Mesenchymal stem cell (in vitro differentiated cells and primary cell): Measurements from ENCODE around the gene NID1.

ENCODE experiments used
- DNase-seq: peaks from one replicate; pipeline ENCODE4 v3.0.0-alpha.2; 2013
- H2AFZ ChIP-seq: one replicate; pipeline ENCODE4 v1.6.1; 2013; ENCODE audit warnings: low read depth, mild to moderate bottlenecking, control low read depth, inconsistent platforms, low read length, moderate library complexity
- H2AK5ac ChIP-seq: 2 replicates; pipeline ENCODE4 v1.6.1; 2013; ENCODE audit warnings: low read length, moderate library complexity, mild to moderate bottlenecking, inconsistent platforms; ENCODE audit not compliant: severe bottlenecking
- H2BK120ac ChIP-seq: one replicate; pipeline ENCODE4 v1.6.1; 2013; ENCODE audit warnings: low read depth, mild to moderate bottlenecking, inconsistent platforms, low read length, moderate library complexity
- H2BK12ac ChIP-seq, 2 experiments: one replicate each; pipeline ENCODE4 v1.6.1; 2013; ENCODE audit warnings: inconsistent platforms in 2 of 2, low read length in 2 of 2, mild to moderate bottlenecking in 2 of 2, moderate library complexity in 2 of 2, control low read depth in 1 of 2
- H2BK15ac ChIP-seq: one replicate; pipeline ENCODE4 v1.6.1; 2013; ENCODE audit warnings: mild to moderate bottlenecking, low read depth, inconsistent platforms; ENCODE audit not compliant: poor library complexity, severe bottlenecking
- H2BK5ac ChIP-seq: 2 replicates; pipeline ENCODE4 v1.6.1; 2013; ENCODE audit warnings: low read depth, mild to moderate bottlenecking, low read length, control low read depth, inconsistent platforms; ENCODE audit not compliant: poor library complexity, severe bottlenecking
- H3K14ac ChIP-seq, 2 experiments: one replicate each; pipeline ENCODE4 v1.6.1; 2013; ENCODE audit warnings: inconsistent platforms in 2 of 2, low read length in 2 of 2, control low read depth in 1 of 2, mild to moderate bottlenecking in 1 of 2, moderate library complexity in 1 of 2
- H3K18ac ChIP-seq, 2 experiments: one replicate each; pipeline ENCODE4 v1.6.1; 2013; ENCODE audit warnings: inconsistent platforms in 2 of 2, low read length in 2 of 2, control low read depth in 1 of 2, low read depth in 1 of 2, mild to moderate bottlenecking in 1 of 2
- H3K23ac ChIP-seq, 2 experiments: one replicate each; pipeline ENCODE4 v1.6.1; 2013; ENCODE audit warnings: inconsistent platforms in 2 of 2, low read length in 2 of 2, mild to moderate bottlenecking in 2 of 2, moderate library complexity in 2 of 2, control low read depth in 1 of 2
- H3K27ac ChIP-seq: 2 replicates; pipeline ENCODE4 v1.5.1; 2013; ENCODE audit warnings: mild to moderate bottlenecking, moderate library complexity, low read length, control low read depth, inconsistent platforms; ENCODE audit not compliant: poor library complexity, severe bottlenecking
- H3K27me3 ChIP-seq, 2 experiments: 2 replicates each; pipeline versions ENCODE4 v1.6.1 to v1.7.0; 2013; ENCODE audit warnings: low read length in 2 of 2, mild to moderate bottlenecking in 2 of 2, moderate library complexity in 2 of 2, control low read depth in 1 of 2, inconsistent platforms in 1 of 2; ENCODE audit not compliant: control insufficient read depth in 1 of 2, insufficient read depth in 1 of 2
- H3K36me3 ChIP-seq, 2 experiments: 2 replicates each; pipeline versions ENCODE4 v1.6.1 to v1.7.0; 2013; ENCODE audit warnings: low read length in 2 of 2, control low read depth in 1 of 2, inconsistent platforms in 1 of 2, low read depth in 1 of 2, mild to moderate bottlenecking in 1 of 2; ENCODE audit not compliant: insufficient read depth in 2 of 2, control insufficient read depth in 1 of 2
- H3K4ac ChIP-seq, 2 experiments: one replicate each; pipeline ENCODE4 v1.6.1; 2013; ENCODE audit warnings: inconsistent platforms in 2 of 2, low read length in 2 of 2, mild to moderate bottlenecking in 2 of 2, moderate library complexity in 2 of 2, control low read depth in 1 of 2, low read depth in 1 of 2
- H3K4me1 ChIP-seq: 2 replicates; pipeline ENCODE4 v1.6.1; 2013; ENCODE audit warnings: low read depth, low read length, control low read depth; ENCODE audit not compliant: control insufficient read depth, insufficient read depth
- H3K4me2 ChIP-seq: 2 replicates; pipeline ENCODE4 v1.6.1; 2013; ENCODE audit warnings: low read length, mild to moderate bottlenecking, inconsistent platforms; ENCODE audit not compliant: poor library complexity, severe bottlenecking
- H3K4me3 ChIP-seq, 2 experiments: 2 replicates each; pipeline versions ENCODE4 v1.5.1 to v1.7.0; 2013; ENCODE audit warnings: low read length in 2 of 2, mild to moderate bottlenecking in 2 of 2, control low read depth in 1 of 2, low read depth in 1 of 2; ENCODE audit not compliant: insufficient read depth in 1 of 2
- H3K79me1 ChIP-seq: replicated peaks from 2 replicates; pipeline ENCODE4 v1.6.1; 2013; ENCODE audit warnings: mild to moderate bottlenecking, control low read depth, low read length, inconsistent platforms; ENCODE audit not compliant: poor library complexity, severe bottlenecking
- H3K9ac ChIP-seq: 2 replicates; pipeline ENCODE4 v1.7.0; 2013; ENCODE audit warnings: mild to moderate bottlenecking, low read length, moderate library complexity
- H3K9me3 ChIP-seq: 2 replicates; pipeline ENCODE4 v1.7.0; 2013; ENCODE audit warnings: mild to moderate bottlenecking, low read length; ENCODE audit not compliant: control insufficient read depth
- H4K8ac ChIP-seq: one replicate; pipeline ENCODE4 v1.6.1; 2013; ENCODE audit warnings: inconsistent platforms, mild to moderate bottlenecking, low read length, moderate library complexity
- H4K91ac ChIP-seq: one replicate; pipeline ENCODE4 v1.6.1; 2013; ENCODE audit warnings: mild to moderate bottlenecking, low read length, inconsistent platforms
- WGBS: methylation state at CpG from one replicate; pipeline ENCODE4 v1.1.7; 2013; ENCODE audit warnings: mixed read lengths; 5-methylcytosine and 5-hydroxymethylcytosine counted together

The NID1 gene

GRCh38 chr1:235933017-235933765, 131.7 kb downstream of the NID1 start:
- Histone ChIP-seq H3K4me3 (no peak overlapping the region), H4K8ac (no peak overlapping the region), H3K4ac (no peak overlapping the region), H3K18ac (peak overlapping the region in 1 of 2 experiments; percentile 24), H3K27ac (no peak overlapping the region), H2BK15ac (no peak overlapping the region), H2AK5ac (no peak overlapping the region), H3K14ac (peak overlapping the region in 1 of 2 experiments; percentile 37), H3K4me1 (no peaks in the 10 kb centered on the region), H2BK120ac (no peak overlapping the region), H3K79me1 (no peaks in the 10 kb centered on the region), H3K27me3 (no peaks in the 10 kb centered on the region), H3K23ac (no peak overlapping the region), H3K36me3 (no peaks in the 10 kb centered on the region), H2BK5ac (no peak overlapping the region), H4K91ac (no peak overlapping the region), H3K4me2 (no peak overlapping the region), H3K9me3 (no peaks in the 10 kb centered on the region), H2AFZ (no peak overlapping the region), H3K9ac (no peak overlapping the region), H2BK12ac (peak overlapping the region in 1 of 2 experiments; percentile 4)
- 94% methylated on average over 7 of the region's 8 CpGs for WGBS
- no peak for DNase-seq

GRCh38 chr1:235932090-235932510, 132.8 kb downstream of the NID1 start:
- no peak overlapping the region for H2BK5ac ChIP-seq
- H2AK5ac ChIP-seq: no peak overlapping the region
- H3K18ac ChIP-seq: peak overlapping the region in 1 of 2 experiments; percentile 19
- no peak overlapping the region for H3K4me3 ChIP-seq
- no peak overlapping the region for H3K4ac ChIP-seq
- no peaks in the 10 kb centered on the region for H3K79me1 ChIP-seq
- H3K4me1 ChIP-seq: no peaks in the 10 kb centered on the region
- H4K8ac ChIP-seq: no peak overlapping the region
- no peak overlapping the region for H3K27ac ChIP-seq
- no peak overlapping the region for H3K4me2 ChIP-seq
- H3K23ac ChIP-seq: no peak overlapping the region
- no peaks in the 10 kb centered on the region for H3K9me3 ChIP-seq
- 79% methylated on average over 7 of the region's 8 CpGs for WGBS
- H2BK15ac ChIP-seq: no peak overlapping the region
- H3K9ac ChIP-seq: no peak overlapping the region
- DNase-seq: no peak
- H4K91ac ChIP-seq: no peak overlapping the region
- no peak overlapping the region for H2AFZ ChIP-seq
- H3K36me3 ChIP-seq: no peaks in the 10 kb centered on the region
- no peak overlapping the region for H2BK12ac ChIP-seq
- H3K14ac ChIP-seq: no peak overlapping the region
- H2BK120ac ChIP-seq: no peak overlapping the region
- no peaks in the 10 kb centered on the region for H3K27me3 ChIP-seq

DNA sequence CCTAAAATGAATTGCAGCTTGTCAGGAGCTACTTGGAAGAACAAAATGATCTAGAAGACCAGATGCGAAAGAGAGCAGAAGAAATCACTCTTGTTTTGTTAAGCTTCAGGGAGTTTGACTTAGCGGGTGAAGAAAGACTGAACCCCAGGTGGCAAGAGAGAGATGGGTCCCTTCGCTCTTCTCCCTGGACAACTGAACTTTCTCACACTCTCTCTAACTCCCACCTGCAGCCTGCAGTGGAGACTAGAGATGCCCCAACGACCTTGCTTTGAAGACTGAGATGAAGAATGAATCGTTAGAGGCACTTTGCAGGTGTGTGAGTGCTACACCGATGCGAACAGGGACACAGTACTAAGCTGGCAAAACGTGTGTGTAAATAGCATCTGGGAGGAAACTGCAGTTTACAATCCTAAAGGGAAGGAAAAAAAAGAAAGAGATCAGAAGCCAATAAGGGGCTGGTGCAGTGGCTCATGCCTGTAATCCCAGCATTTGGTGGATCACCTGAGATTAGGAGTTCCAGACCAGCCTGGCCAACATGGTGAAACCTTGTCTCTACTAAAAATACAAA, 133.6 kb downstream of the NID1 start:
- H2AK5ac ChIP-seq: no peak overlapping the region
- H3K23ac ChIP-seq: no peak overlapping the region
- no peak overlapping the region for H3K4me3 ChIP-seq
- no peak overlapping the region for H3K18ac ChIP-seq
- 86% methylated on average over 7 of the region's 8 CpGs for WGBS
- H3K4me1 ChIP-seq: no peaks in the 10 kb centered on the region
- no peaks in the 10 kb centered on the region for H3K36me3 ChIP-seq
- H3K9ac ChIP-seq: no peak overlapping the region
- H3K9me3 ChIP-seq: no peaks in the 10 kb centered on the region
- no peak overlapping the region for H4K91ac ChIP-seq
- H3K27ac ChIP-seq: no peak overlapping the region
- H3K14ac ChIP-seq: no peak overlapping the region
- H2BK120ac ChIP-seq: no peak overlapping the region
- H2AFZ ChIP-seq: no peak overlapping the region
- no peak overlapping the region for H3K4ac ChIP-seq
- H3K79me1 ChIP-seq: no peaks in the 10 kb centered on the region
- DNase-seq: no peak
- no peak overlapping the region for H2BK5ac ChIP-seq
- H3K27me3 ChIP-seq: no peaks in the 10 kb centered on the region
- no peak overlapping the region for H2BK12ac ChIP-seq
- H3K4me2 ChIP-seq: no peak overlapping the region
- H2BK15ac ChIP-seq: no peak overlapping the region
- H4K8ac ChIP-seq: peak overlapping the region; percentile 6

DNA sequence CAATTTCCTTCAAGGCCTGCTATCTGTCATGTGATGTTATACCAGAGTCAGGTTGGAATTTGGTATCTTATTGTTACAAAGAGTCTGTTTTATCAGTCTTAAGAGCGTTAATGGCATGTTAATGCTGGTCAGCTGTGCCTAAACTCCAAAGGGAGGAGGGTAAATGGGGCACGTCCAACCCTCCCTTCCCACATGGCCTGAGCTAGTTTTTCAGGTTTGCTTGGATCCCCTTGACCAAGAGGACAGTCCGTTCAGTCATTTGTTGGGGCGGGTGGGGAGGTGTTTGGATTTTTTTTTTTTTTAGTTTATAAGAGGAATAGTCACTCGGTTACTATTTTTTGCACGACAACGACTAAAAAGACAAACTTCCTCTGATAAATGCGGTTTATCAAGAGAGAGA, 134.3 kb downstream of the NID1 start:
- Histone ChIP-seq H2BK120ac (no peak overlapping the region), H3K9me3 (no peaks in the 10 kb centered on the region), H2BK5ac (no peak overlapping the region), H3K4me3 (no peak overlapping the region), H3K4me1 (no peaks in the 10 kb centered on the region), H3K9ac (no peak overlapping the region), H2BK15ac (no peak overlapping the region), H4K91ac (no peak overlapping the region), H3K27me3 (no peaks in the 10 kb centered on the region), H3K14ac (no peak overlapping the region), H3K18ac (no peak overlapping the region), H3K79me1 (no peaks in the 10 kb centered on the region), H4K8ac (no peak overlapping the region), H3K36me3 (no peaks in the 10 kb centered on the region), H3K4ac (no peak overlapping the region), H3K4me2 (no peak overlapping the region), H3K27ac (no peak overlapping the region), H3K23ac (no peak overlapping the region), H2AK5ac (no peak overlapping the region), H2BK12ac (no peak overlapping the region), H2AFZ (no peak overlapping the region)
- WGBS: 83% methylated on average over 4 of the region's 8 CpGs
- DNase-seq: no peak
